Measurements from ENCODE around the gene LMO2.

The LMO2 gene

GRCh38 chr11:33891714-33892327 lies at the start of gene LMO2:
Gene LMO2 (minus strand): TSS chr11:33892076. CDS start chr11:33869716, 22,360 bp downstream.
- TF ChIP-seq CTCF (IDR thresholded peaks at IDR 0.05; ENCODE audit: low read depth, low read length, missing control alignments) = no peak
- in situ Hi-C loops (cut with HindIII; ENCODE audit: low sequenced_read_pairs) = no loop called here
- H3K4me3 ChIP-seq (ENCODE audit: low read depth, low read length) = no peak within 1 kb of the TSS
- no peak for DNase-seq (ENCODE audit: low read depth)

- TF ChIP-seq CTCF (IDR thresholded peaks at IDR 0.05; ENCODE audit: low read depth, low read length, missing control alignments) = no peak
- in situ Hi-C loops (cut with HindIII; ENCODE audit: low sequenced_read_pairs) = no loop called here
- H3K4me3 ChIP-seq (ENCODE audit: low read depth, low read length) = no peak overlapping the region
- DNase-seq (ENCODE audit: low read depth) = no peak
Measured at GRCh38 chr11:33940538-33940815, 48.6 kb upstream of the LMO2 start.

GRCh38 chr11:33936725-33937604 lies 45.1 kb upstream of the LMO2 start:
- DNase-seq (ENCODE audit: low read depth) = peak; percentile 34
- H3K4me3 ChIP-seq (ENCODE audit: low read depth, low read length) = no peak overlapping the region
- no peak for TF ChIP-seq CTCF (IDR thresholded peaks at IDR 0.05; ENCODE audit: low read depth, low read length, missing control alignments)
- in situ Hi-C loops (cut with HindIII; ENCODE audit: low sequenced_read_pairs) = no loop called here

GRCh38 chr11:33935461-33936456 lies 43.9 kb upstream of the LMO2 start:
- no peak for DNase-seq (ENCODE audit: low read depth)
- no peak overlapping the region for H3K4me3 ChIP-seq (ENCODE audit: low read depth, low read length)
- in situ Hi-C loops (cut with HindIII; ENCODE audit: low sequenced_read_pairs) = no loop called here
- no peak for TF ChIP-seq CTCF (IDR thresholded peaks at IDR 0.05; ENCODE audit: low read depth, low read length, missing control alignments)

GRCh38 chr11:33935005-33935404 lies 43.1 kb upstream of the LMO2 start:
- no peak overlapping the region for H3K4me3 ChIP-seq (ENCODE audit: low read depth, low read length)
- in situ Hi-C loops (cut with HindIII; ENCODE audit: low sequenced_read_pairs) = no loop called here
- DNase-seq (ENCODE audit: low read depth) = no peak
- TF ChIP-seq CTCF (IDR thresholded peaks at IDR 0.05; ENCODE audit: low read depth, low read length, missing control alignments) = no peak

- no peak for DNase-seq (ENCODE audit: low read depth)
- no peak for TF ChIP-seq CTCF (IDR thresholded peaks at IDR 0.05; ENCODE audit: low read depth, low read length, missing control alignments)
- no peak overlapping the region for H3K4me3 ChIP-seq (ENCODE audit: low read depth, low read length)
- in situ Hi-C loops (cut with HindIII; ENCODE audit: low sequenced_read_pairs) = loop anchor here (5.0 kb wide), 1 partner anchor 87 kb away; no protein-coding TSS in a partner anchor
Measured at GRCh38 chr11:33934450-33934849, 42.6 kb upstream of the LMO2 start.

Measured in astrocyte of the cerebellum (primary cell).